GM12878 (cell line): ENCODE data around the gene STAT5B. TPM values are rescaled to one million over a fixed set of nuclear protein-coding genes. Genes with fewer than 3 reads are reported as not detected.
A peak's percentile ranks its signal among the peaks of the same experiment; 100 is the strongest.

ENCODE experiments used
- ATAC-seq: fragments of 200-7000 bp; cut with Tn5 transposase; 3 replicates; pipeline ENCODE4 v1.9.1; 2020; ENCODE audit warnings: mild to moderate bottlenecking, moderate library complexity
- BruUV-seq: library from RNA; stranded (reverse); fragments of 400-500 nt; replicated peaks from 2 replicates; lab custom pipeline; 2021; lab: Mats Ljungman, UMichigan
- CTCF ChIA-PET: fragments of 300-600 bp; sonication (Branson Sonifier 250); formaldehyde crosslinking; extraction: SDS; loops from one replicate; lab custom pipeline; 2021; ENCODE audit warnings: inconsistent platforms; lab: Yijun Ruan, JAX
- POLR2A ChIA-PET: fragments of 350-600 bp; formaldehyde crosslinking; extraction: SDS; loops from one replicate; lab custom pipeline; 2021; ENCODE audit warnings: inconsistent platforms; lab: Charles Lee
- RAD21 ChIA-PET: fragments of 300-600 bp; sonication (Branson Sonifier 250); formaldehyde crosslinking; loops from one replicate; lab custom pipeline; 2023; ENCODE audit warnings: antibody characterized with exemption; ENCODE audit not compliant: unreplicated experiment; lab: Charles Lee
- SMC1A ChIA-PET: fragments of 300-600 bp; sonication (Branson Sonifier 250); formaldehyde crosslinking; loops from one replicate; lab custom pipeline; 2023; ENCODE audit not compliant: unreplicated experiment, uncharacterized antibody; lab: Charles Lee
- DNase-seq: peaks from one replicate; pipeline ENCODE4 v3.0.0-alpha.2; 2011; ENCODE audit warnings: low read depth, low spot score
- FAIRE-seq: peaks from 3 replicates; lab custom pipeline; 2011; peaks lifted over from hg19 to GRCh38; lab: Jason Lieb, UNC
- H2AFZ ChIP-seq: 2 replicates; pipeline ENCODE4 v1.6.0; 2011; ENCODE audit warnings: low read depth, low read length, control low read depth; ENCODE audit not compliant: control insufficient read depth
- H3K27ac ChIP-seq: 2 replicates; pipeline ENCODE4 v1.5.1; 2011; ENCODE audit warnings: control low read depth; ENCODE audit not compliant: control insufficient read depth, insufficient read depth
- H3K27me3 ChIP-seq, 2 experiments: replicated peaks in 1 of 2; 2 replicates each; pipeline versions ENCODE4 v1.6.0 to v1.6.1; 2011; ENCODE audit warnings: low read length in 1 of 2; ENCODE audit not compliant: control insufficient read depth in 2 of 2, insufficient read depth in 2 of 2
- H3K36me3 ChIP-seq, 2 experiments: 2 replicates each; pipeline ENCODE4 v1.5.1; 2011; ENCODE audit warnings: low read length in 1 of 2; ENCODE audit not compliant: control insufficient read depth in 2 of 2, insufficient read depth in 2 of 2
- H3K4me1 ChIP-seq: 2 replicates; pipeline ENCODE4 v1.6.1; 2011; ENCODE audit warnings: mild to moderate bottlenecking, low read length, moderate library complexity, mixed read lengths; ENCODE audit not compliant: control insufficient read depth, insufficient read depth
- H3K4me2 ChIP-seq: 2 replicates; pipeline ENCODE4 v1.6.0; 2011; ENCODE audit warnings: control low read depth; ENCODE audit not compliant: control insufficient read depth, insufficient read depth
- H3K4me3 ChIP-seq: fragments of 200-600 bp; sonication (generic); 2 replicates; pipeline ENCODE4 v1.5.1; 2016
- H3K79me2 ChIP-seq: 2 replicates; pipeline ENCODE4 v1.6.0; 2011; ENCODE audit warnings: low read length; ENCODE audit not compliant: control insufficient read depth, insufficient read depth
- H3K9ac ChIP-seq: 2 replicates; pipeline ENCODE4 v1.8.0; 2011; ENCODE audit warnings: low read length, control low read depth, mixed read lengths; ENCODE audit not compliant: control insufficient read depth, insufficient read depth
- H3K9me3 ChIP-seq: replicated peaks from 3 replicates; pipeline ENCODE4 v1.5.1; 2011; ENCODE audit warnings: mild to moderate bottlenecking, low read length; ENCODE audit not compliant: control insufficient read depth, insufficient read depth
- H4K20me1 ChIP-seq: 2 replicates; pipeline ENCODE4 v1.6.0; 2011; ENCODE audit not compliant: control insufficient read depth, insufficient read depth
- CREB1 ChIP-seq: IDR thresholded peaks from 2 replicates; pipeline ENCODE4 v1.6.1; 2012; ENCODE audit warnings: low read depth, mild to moderate bottlenecking, inconsistent platforms
- LARP7 ChIP-seq: fragments of 450-650 bp; IDR thresholded peaks from 2 replicates; pipeline ENCODE4 v1.6.1; 2017; ENCODE audit warnings: mild to moderate bottlenecking
- MEF2A ChIP-seq: IDR thresholded peaks from 2 replicates; pipeline ENCODE4 v1.6.1; 2011; ENCODE audit warnings: low read depth, mild to moderate bottlenecking, low read length, moderate library complexity; ENCODE audit not compliant: insufficient read depth
- MYC ChIP-seq: IDR thresholded peaks from 2 replicates; pipeline ENCODE4 v1.6.1; 2011; ENCODE audit warnings: mild to moderate bottlenecking, low read length, moderate library complexity, inconsistent platforms; ENCODE audit not compliant: insufficient read depth, insufficient replicate concordance, insufficient read length, severe bottlenecking
- NBN ChIP-seq: fragments of 450-650 bp; IDR thresholded peaks from 2 replicates; pipeline ENCODE4 v1.6.1; 2016
- PAX8 ChIP-seq: fragments of 450-650 bp; IDR thresholded peaks from 2 replicates; pipeline ENCODE4 v1.6.1; 2017; ENCODE audit warnings: mild to moderate bottlenecking, moderate library complexity
- RELB ChIP-seq: fragments of 450-650 bp; IDR thresholded peaks from 2 replicates; pipeline ENCODE4 v1.6.1; 2017; ENCODE audit warnings: low read depth, mild to moderate bottlenecking, moderate library complexity
- ZNF24 ChIP-seq: fragments of 450-650 bp; IDR thresholded peaks from 2 replicates; pipeline ENCODE4 v1.6.1; 2017; ENCODE audit warnings: antibody characterized with exemption, mild to moderate bottlenecking
- ZNF592 ChIP-seq: fragments of 450-650 bp; IDR thresholded peaks from 2 replicates; pipeline ENCODE4 v1.6.1; 2017; ENCODE audit warnings: mild to moderate bottlenecking, moderate library complexity
- ZSCAN29 ChIP-seq: fragments of 450-650 bp; IDR thresholded peaks from 2 replicates; pipeline ENCODE4 v1.6.1; 2017; ENCODE audit warnings: mild to moderate bottlenecking, moderate library complexity
- WGBS: methylation state at CpG from one replicate; pipeline ENCODE4 v1.1.6; 2016; ENCODE audit warnings: low lambda C conversion rate; ENCODE audit not compliant: insufficient replicate concordance, insufficient coverage; ENCODE audit errors: missing lambda C conversion rate; 5-methylcytosine and 5-hydroxymethylcytosine counted together
- in situ Hi-C: fragments of 300-500 bp; cut with MboI; formaldehyde crosslinking; loops from 9 replicates; pipeline ENCODE4 v1.14.3; 2018; ENCODE audit warnings: mixed read lengths
- intact Hi-C: fragments of 100-400 bp; cut with micrococcal nuclease; formaldehyde crosslinking; loops from one replicate; pipeline ENCODE4 v1.14.2; 2022; ENCODE audit not compliant: unreplicated experiment
- polyA plus RNA-seq, 11 experiments: library from polyadenylated mRNA; depleted of rRNA in 4 of 11; unstranded in 6 of 11; stranded (reverse) in 5 of 11; fragments of >200 nt; fragmentation: Nextera tagmentation in 4 of 11; fragmentation: Illumina TruSeq in 1 of 11; extraction: Ambion mirVana in 4 of 11; extraction: Trizol in 1 of 11; gene quantifications; 1 replicate in 1 of 11; 2 replicates in 10 of 11; pipeline versions ENCODE4 v1.2.1 to v1.2.3, GENCODE V29; 2011 to 2016; ENCODE audit warnings: inconsistent platforms in 2 of 11, missing spikeins in 2 of 11, low read depth in 1 of 11
- total RNA-seq, 4 experiments: library from RNA; depleted of rRNA in 3 of 4; stranded (reverse); fragments of >200 nt in 3 of 4; fragmentation: Illumina TruSeq in 1 of 4; extraction: Trizol in 1 of 4; gene quantifications; 2 replicates each; pipeline versions ENCODE4 v1.2.1 to v1.2.3, GENCODE V29; 2013 to 2021

Gene STAT5B
- total and polyA plus RNA-seq, 10 of the 15 experiments (the other 5 are each of a cell fraction or from before 2014, with no cell fraction given), result 11.0 to 69.6 (median 46.7) TPM

GRCh38 chr17:42266918-42267766 lies 9.0 kb downstream of the STAT5B start:
- H3K36me3 ChIP-seq, result no peaks in the 10 kb centered on the region
- H3K4me3 ChIP-seq, result no peak overlapping the region
- no peak; the same call in 2 of the 3 replicates for ATAC-seq
- TF ChIP-seq CREB1 (peak; percentile 50; the same call in 1 of the 2 replicates), ZNF24 (no peak)
- BruUV-seq, result no TSS peak
- ChIA-PET RAD21 (no interaction called here), CTCF (interaction anchor here (0.6 to 1.3 kb wide), 2 partner anchors 16 to 55 kb away, joined by 3 read pairs; no protein-coding TSS in a partner anchor), SMC1A (interaction anchor here (0.7 to 5.3 kb wide), 3 partner anchors 9 to 17 kb away, joined by 3 to 36 read pairs (median 4); partner anchors contain the start of gene STAT5B), POLR2A (interaction anchor here (0.7 to 0.9 kb wide), 2 partner anchors 16 to 254 kb away, joined by 3 read pairs; no protein-coding TSS in a partner anchor)
- no peak for DNase-seq
- H3K27ac ChIP-seq, result no peak overlapping the region
- H3K79me2 ChIP-seq, result peaks cover 33% of the 10 kb centered on the region
- H3K9me3 ChIP-seq, result no peaks in the 10 kb centered on the region; the same call in 2 of the 3 replicates
- H3K27me3 ChIP-seq, result no peaks in the 10 kb centered on the region
- WGBS, result 73% methylated on average over 9 of the region's 9 CpGs
- intact Hi-C loops (no loop called here), in situ Hi-C loops (no loop called here)
- H3K9ac ChIP-seq, result no peak overlapping the region
- H3K4me1 ChIP-seq, result peaks cover 9% of the 10 kb centered on the region
- H2AFZ ChIP-seq, result no peak overlapping the region
- H3K4me2 ChIP-seq, result no peak overlapping the region
- no peak for FAIRE-seq
- no peaks in the 10 kb centered on the region for H4K20me1 ChIP-seq

GRCh38 chr17:42266462-42266861 lies 9.7 kb downstream of the STAT5B start:
- in situ Hi-C loops (no loop called here), intact Hi-C loops (no loop called here)
- Histone ChIP-seq H4K20me1 (no peaks in the 10 kb centered on the region), H3K4me1 (peaks cover 4% of the 10 kb centered on the region; the same call in 1 of the 2 replicates), H3K4me3 (no peak overlapping the region), H3K4me2 (no peak overlapping the region), H3K9ac (no peak overlapping the region), H3K9me3 (no peaks in the 10 kb centered on the region; the same call in 2 of the 3 replicates), H3K27ac (no peak overlapping the region), H2AFZ (no peak overlapping the region), H3K79me2 (peaks cover 28% of the 10 kb centered on the region), H3K27me3 (no peaks in the 10 kb centered on the region), H3K36me3 (no peaks in the 10 kb centered on the region)
- ATAC-seq, result no peak
- ChIA-PET POLR2A (interaction anchor here (0.9 kb wide), 1 partner anchor 16 kb away, joined by 3 read pairs; no protein-coding TSS in a partner anchor), RAD21 (no interaction called here), CTCF (interaction anchor here (0.6 to 1.3 kb wide), 2 partner anchors 15 to 56 kb away, joined by 3 read pairs; no protein-coding TSS in a partner anchor), SMC1A (no interaction called here)
- DNase-seq, result no peak
- BruUV-seq, result no TSS peak
- no peak for FAIRE-seq
- WGBS, result 54% methylated on average over 2 of the region's 2 CpGs
- TF ChIP-seq MEF2A, result no peak
- no peak for TF ChIP-seq ZNF592
- no peak for TF ChIP-seq RELB
- no peak for TF ChIP-seq ZSCAN29
- no peak for TF ChIP-seq MYC
- TF ChIP-seq LARP7, result no peak
- TF ChIP-seq PAX8, result no peak
- TF ChIP-seq CREB1, result no peak
- TF ChIP-seq NBN, result no peak
